HCT116 (cell line): ENCODE measurements around the gene VSNL1. TPM values are rescaled to one million over a fixed set of nuclear protein-coding genes. Genes with fewer than 3 reads are reported as not detected.
A peak's percentile ranks its signal among the peaks of the same experiment; 100 is the strongest.

Experiments used
- ATAC-seq: fragments of 200-7000 bp; cut with Tn5 transposase; 2 replicates; pipeline ENCODE4 v1.9.1; 2020; ENCODE audit warnings: mild to moderate bottlenecking, moderate library complexity
- BruUV-seq: library from RNA; stranded (reverse); fragments of 400-500 nt; replicated peaks from 2 replicates; lab custom pipeline; 2021; lab: Mats Ljungman, UMichigan
- CTCF ChIA-PET: fragments of 300-600 bp; sonication (Branson Sonifier 250); formaldehyde crosslinking; loops from one replicate; lab custom pipeline; 2021; ENCODE audit warnings: antibody characterized with exemption; lab: Charles Lee
- POLR2A ChIA-PET: fragments of 300-600, 350-600 bp; sonication (Branson Sonifier 250); formaldehyde crosslinking; loops from one replicate; lab custom pipeline; 2021; ENCODE audit warnings: antibody characterized with exemption; lab: Charles Lee
- RAD21 ChIA-PET, 2 experiments: fragments of 300-600 bp; sonication (Branson Sonifier 250); formaldehyde crosslinking; loops; one replicate each; lab custom pipeline; 2023; ENCODE audit warnings: low total read pairs in 2 of 2; ENCODE audit not compliant: uncharacterized antibody in 2 of 2, unreplicated experiment in 2 of 2, low non-redundant PET in 1 of 2; lab: Charles Lee
- DNase-seq: peaks from one replicate; pipeline ENCODE4 v3.0.0-alpha.2; 2010; ENCODE audit warnings: low read depth, low spot score
- H2AFZ ChIP-seq: fragments of 200-600 bp; shearing (Covaris generic), sonication (generic); 2 replicates; pipeline ENCODE4 v1.6.1; 2017; ENCODE audit warnings: low read depth, mixed run types, mixed read lengths, antibody characterized with exemption, low read length; ENCODE audit not compliant: poor library complexity, severe bottlenecking
- H3K27ac ChIP-seq: 2 replicates; pipeline ENCODE4 v1.5.1; 2012; ENCODE audit warnings: low read depth, low read length
- H3K27me3 ChIP-seq: fragments of 200-600 bp; sonication (generic); 2 replicates; pipeline ENCODE4 v1.6.1; 2016; ENCODE audit warnings: mixed run types, low read length, mixed read lengths; ENCODE audit not compliant: insufficient read depth
- H3K36me3 ChIP-seq, 2 experiments: fragments of 200-500 bp in 1 of 2; fragments of 200-600 bp in 1 of 2; sonication (Bioruptor generic) in 1 of 2; sonication (generic) in 1 of 2; 2 replicates each; pipeline versions ENCODE4 v1.5.1 to v1.6.1; 2014 to 2016; ENCODE audit warnings: low read length in 2 of 2, inconsistent platforms in 1 of 2, mixed read lengths in 1 of 2, mixed run types in 1 of 2; ENCODE audit not compliant: insufficient read depth in 2 of 2, control insufficient read depth in 1 of 2
- H3K4me1 ChIP-seq, 2 experiments: fragments of 200-600 bp in 1 of 2; sonication (generic) in 1 of 2; 2 replicates each; pipeline versions ENCODE4 v1.5.1 to v1.6.1; 2012 to 2017; ENCODE audit warnings: low read length in 2 of 2, inconsistent platforms in 1 of 2, mild to moderate bottlenecking in 1 of 2, mixed read lengths in 1 of 2, mixed run types in 1 of 2, moderate library complexity in 1 of 2; ENCODE audit not compliant: insufficient read depth in 2 of 2, control insufficient read depth in 1 of 2
- H3K4me2 ChIP-seq: fragments of 200-600 bp; sonication (generic); 2 replicates; pipeline ENCODE4 v1.6.1; 2017; ENCODE audit warnings: mixed run types, low read length, mixed read lengths
- H3K4me3 ChIP-seq, 2 experiments: fragments of 200-600 bp in 1 of 2; sonication (generic) in 1 of 2; replicated peaks in 1 of 2; 2 replicates each; pipeline ENCODE4 v1.5.1; 2011 to 2016; ENCODE audit warnings: low read length in 2 of 2, control low read depth in 1 of 2, low read depth in 1 of 2, mild to moderate bottlenecking in 1 of 2, mixed read lengths in 1 of 2, mixed run types in 1 of 2
- H3K79me2 ChIP-seq: fragments of 200-600 bp; sonication (generic); 2 replicates; pipeline ENCODE4 v1.6.1; 2017; ENCODE audit warnings: mild to moderate bottlenecking, mixed run types, low read length, moderate library complexity, mixed read lengths; ENCODE audit not compliant: insufficient read depth
- H3K9ac ChIP-seq: fragments of 200-600 bp; sonication (generic); 2 replicates; pipeline ENCODE4 v1.6.1; 2016; ENCODE audit warnings: low read length, mixed read lengths
- H3K9me2 ChIP-seq: fragments of 200-600 bp; sonication (generic), shearing (Covaris generic); 2 replicates; pipeline ENCODE4 v1.6.1; 2017; ENCODE audit warnings: mixed run types, mild to moderate bottlenecking, moderate library complexity; ENCODE audit not compliant: insufficient read depth
- H3K9me3 ChIP-seq, 2 experiments: fragments of 200-500 bp in 1 of 2; fragments of 200-600 bp in 1 of 2; sonication (Bioruptor generic) in 1 of 2; sonication (generic) in 1 of 2; 2 replicates each; pipeline ENCODE4 v1.6.1; 2014 to 2017; ENCODE audit warnings: low read length in 2 of 2, mixed read lengths in 2 of 2, inconsistent platforms in 1 of 2, low read depth in 1 of 2, mild to moderate bottlenecking in 1 of 2, mixed run types in 1 of 2, moderate library complexity in 1 of 2; ENCODE audit not compliant: control insufficient read depth in 1 of 2, insufficient read depth in 1 of 2
- H4K20me1 ChIP-seq: fragments of 200-600 bp; sonication (generic), shearing (Covaris generic); 2 replicates; pipeline ENCODE4 v1.6.1; 2017; ENCODE audit warnings: mixed run types, mild to moderate bottlenecking, moderate library complexity; ENCODE audit not compliant: insufficient read depth
- CTCF ChIP-seq, 3 experiments: fragments of 200-600 bp in 1 of 3; sonication (generic) in 1 of 3; IDR thresholded peaks in 2 of 3; conservative IDR thresholded peaks in 1 of 3; 2 replicates each; pipeline ENCODE4 v1.5.1; 2012 to 2017; ENCODE audit warnings: low read depth in 2 of 3, low read length in 2 of 3, antibody characterized with exemption in 1 of 3, borderline replicate concordance in 1 of 3, control low read depth in 1 of 3, mild to moderate bottlenecking in 1 of 3, mixed read lengths in 1 of 3, mixed run types in 1 of 3, moderate library complexity in 1 of 3; ENCODE audit not compliant: insufficient read depth in 1 of 3
- EZH2phosphoT487 ChIP-seq: fragments of 200-600 bp; IDR thresholded peaks from 2 replicates; pipeline ENCODE4 v1.6.1; 2018; ENCODE audit warnings: antibody characterized with exemption, borderline replicate concordance
- RAD21 ChIP-seq: IDR thresholded peaks from 2 replicates; pipeline ENCODE4 v1.6.1; 2012; ENCODE audit warnings: low read depth, mild to moderate bottlenecking
- SRF ChIP-seq: IDR thresholded peaks from 2 replicates; pipeline ENCODE4 v1.6.1; 2012; ENCODE audit warnings: low read depth
- ZBTB33 ChIP-seq: IDR thresholded peaks from 2 replicates; pipeline ENCODE4 v1.6.1; 2011; ENCODE audit warnings: mild to moderate bottlenecking, low read length, moderate library complexity; ENCODE audit not compliant: insufficient replicate concordance; ENCODE audit errors: extremely low read depth
- intact Hi-C: fragments of 100-400 bp; cut with micrococcal nuclease; formaldehyde crosslinking; loops from 2 replicates; pipeline ENCODE4 v1.10.0; 2022
- total RNA-seq: library from RNA; stranded (reverse); gene quantifications from one replicate; pipeline ENCODE4 v1.2.1, GENCODE V29; 2021; ENCODE audit not compliant: unreplicated experiment

VSNL1 gene
- total RNA-seq, 1 experiment from 2014 or later, result 4.6 TPM

GRCh38 chr2:17604050-17604449, 63.6 kb downstream of the VSNL1 start:
- Histone ChIP-seq H3K36me3 (no peaks in the 10 kb centered on the region), H4K20me1 (no peaks in the 10 kb centered on the region), H3K27me3 (no peaks in the 10 kb centered on the region), H3K27ac (no peak overlapping the region), H3K9ac (no peak overlapping the region), H3K4me3 (no peak overlapping the region), H3K9me3 (no peaks in the 10 kb centered on the region), H3K9me2 (no peaks in the 10 kb centered on the region), H3K4me1 (peaks cover 0 to 29% of the 10 kb centered on the region in 2 experiments; a peak in 2 of 4 replicates), H3K4me2 (no peak overlapping the region), H2AFZ (no peak overlapping the region), H3K79me2 (no peaks in the 10 kb centered on the region)
- peak; percentile 13; the same call in 1 of the 2 replicates for ATAC-seq
- intact Hi-C loops, result no loop called here
- no peak for DNase-seq
- BruUV-seq, result no TSS peak
- RAD21 ChIA-PET, result no interaction called here
- POLR2A ChIA-PET, result no interaction called here
- CTCF ChIA-PET, result interaction anchor here (1.2 to 1.7 kb wide), 2 partner anchors 9 to 67 kb away, joined by 3 to 4 read pairs; no protein-coding TSS in a partner anchor
- no peak for TF ChIP-seq ZBTB33
- TF ChIP-seq EZH2phosphoT487, result no peak
- no peak for TF ChIP-seq CTCF (IDR thresholded peaks at IDR 0.05 in 2 of 3, conservative IDR thresholded peaks at IDR 0.05 in 1 of 3; ENCODE audit: borderline replicate concordance in 1 of 3, insufficient read depth in 1 of 3, low read depth in 2 of 3, low read length in 2 of 3)
- TF ChIP-seq SRF, result no peak
- no peak for TF ChIP-seq RAD21
